ENCODE measurements around the gene FOXB2. TPM values are rescaled to one million over a fixed set of nuclear protein-coding genes. Genes with fewer than 3 reads are reported as not detected.

FOXB2 gene
- total and polyA plus RNA-seq, 2 of the 8 experiments (the other 6 are each of a cell fraction or from before 2014, with no cell fraction given), result 0.15 to 0.22 TPM

- TF ChIP-seq CHD7 (IDR thresholded peaks at IDR 0.05; ENCODE audit: insufficient replicate concordance, low read length), result peak; percentile 27
- TF ChIP-seq CBX8 (IDR thresholded peaks at IDR 0.05; ENCODE audit: borderline replicate concordance, low read depth, low read length), result no peak
- TF ChIP-seq KDM4A (IDR thresholded peaks at IDR 0.05; ENCODE audit: low read depth, low read length, severe bottlenecking), result no peak
- no peak for TF ChIP-seq SRF (IDR thresholded peaks at IDR 0.05; ENCODE audit: low read depth, low read length)
- no peak for TF ChIP-seq ASH2L (IDR thresholded peaks at IDR 0.05; ENCODE audit: low read length)
- TF ChIP-seq SIX5 (IDR thresholded peaks at IDR 0.05; ENCODE audit: low read depth, low read length), result no peak
- peak; percentile 36 for TF ChIP-seq CTBP2 (IDR thresholded peaks at IDR 0.05; ENCODE audit: borderline replicate concordance, insufficient read depth, insufficient read length, low read length)
- TF ChIP-seq HDAC2 (IDR thresholded peaks at IDR 0.05; ENCODE audit: borderline replicate concordance in 1 of 2, low read depth in 2 of 2, low read length in 2 of 2), result no peak
- no peak for TF ChIP-seq SP4 (IDR thresholded peaks at IDR 0.05; ENCODE audit: low read length)
- TF ChIP-seq SUZ12 (IDR thresholded peaks at IDR 0.05; ENCODE audit: low read length), result peak; percentile 34; the same call in 1 of the 2 replicates
- TF ChIP-seq CHD2 (IDR thresholded peaks at IDR 0.05; ENCODE audit: low read length), result no peak
Observed at GRCh38 chr9:77014597-77015263, 4.7 kb upstream of the FOXB2 start (continued).

All from H1 (cell line).